Measurements from ENCODE around the gene SLC6A3. TPM values are rescaled to one million over a fixed set of nuclear protein-coding genes. Genes with fewer than 3 reads are reported as not detected.

SLC6A3 gene
- total and polyA plus RNA-seq, 2 of the 13 experiments (the other 11 are each of a cell fraction or from before 2014, with no cell fraction given) = 0.01 TPM; not detected in 1

GRCh38 chr5:1380011-1380817 lies 65.0 kb downstream of the SLC6A3 start (continued):
- TF ChIP-seq TGIF2 (CRISPR knock-in tag; IDR thresholded peaks at IDR 0.05) (no peak), ZSCAN5A (CRISPR knock-in tag; IDR thresholded peaks at IDR 0.05; ENCODE audit: borderline replicate concordance) (no peak), TCF7 (IDR thresholded peaks at IDR 0.05; ENCODE audit: low read depth) (no peak), ZSCAN20 (CRISPR knock-in tag; IDR thresholded peaks at IDR 0.05; ENCODE audit: borderline replicate concordance) (no peak), HMGA1 (CRISPR knock-in tag; conservative IDR thresholded peaks at IDR 0.05) (no peak), ZNF484 (CRISPR knock-in tag; IDR thresholded peaks at IDR 0.05; ENCODE audit: borderline replicate concordance, low read depth) (no peak), ADNP (CRISPR knock-in tag; IDR thresholded peaks at IDR 0.05) (no peak), MAFF (IDR thresholded peaks at IDR 0.05; ENCODE audit: low read depth, low read length) (no peak), POGZ (CRISPR knock-in tag; IDR thresholded peaks at IDR 0.05) (no peak), CTCF (CRISPR knock-in tag; IDR thresholded peaks at IDR 0.05) (peak; percentile 80), CSRNP2 (CRISPR knock-in tag; conservative IDR thresholded peaks at IDR 0.05; ENCODE audit: low read depth) (no peak), ZHX1 (CRISPR knock-in tag; IDR thresholded peaks at IDR 0.05; ENCODE audit: low read depth) (0 out of 2 replicates have a peak, but pooled peaks have one; percentile 58), ZNF639 (CRISPR knock-in tag; conservative IDR thresholded peaks at IDR 0.05) (no peak), SRF (IDR thresholded peaks at IDR 0.05; ENCODE audit: low read depth, low read length) (no peak), TEAD2 (CRISPR knock-in tag; IDR thresholded peaks at IDR 0.05) (no peak), MED1 (CRISPR knock-in tag; IDR thresholded peaks at IDR 0.05) (peak; percentile 36; the same call in 1 of the 2 replicates), TIGD3 (CRISPR knock-in tag; IDR thresholded peaks at IDR 0.05; ENCODE audit: borderline replicate concordance) (no peak), SMARCE1 (IDR thresholded peaks at IDR 0.05; ENCODE audit: borderline replicate concordance) (no peak), SRY (CRISPR knock-in tag; IDR thresholded peaks at IDR 0.05) (0 out of 2 replicates have a peak, but pooled peaks have one; percentile 30)
